ENCODE data around the gene SLC25A24.
"Not testable (repeated sequence)": the region's sequence is repeated elsewhere in the genome, so short reads cannot be mapped to it uniquely, and the experiment has no call there.

DNA sequence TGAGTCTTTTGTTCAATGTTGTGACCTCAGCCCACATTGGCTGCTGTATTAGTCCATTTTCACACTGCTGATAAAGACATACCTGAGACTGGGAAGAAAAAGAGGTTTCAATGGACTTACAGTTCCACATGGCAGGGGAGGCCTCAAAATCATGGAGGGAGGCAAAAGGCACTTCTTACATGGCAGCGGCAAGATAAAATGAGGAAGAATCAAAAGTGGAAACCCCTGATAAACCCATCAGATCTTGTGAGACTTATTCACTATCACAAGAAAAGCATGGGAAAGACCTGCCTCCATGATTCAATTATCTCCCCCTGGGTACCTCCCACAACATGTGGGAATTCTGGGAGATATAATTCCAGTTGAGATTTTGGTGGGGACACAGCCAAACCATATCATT, 68.9 kb downstream of the SLC25A24 start:
- TF ChIP-seq, protein P1, sequence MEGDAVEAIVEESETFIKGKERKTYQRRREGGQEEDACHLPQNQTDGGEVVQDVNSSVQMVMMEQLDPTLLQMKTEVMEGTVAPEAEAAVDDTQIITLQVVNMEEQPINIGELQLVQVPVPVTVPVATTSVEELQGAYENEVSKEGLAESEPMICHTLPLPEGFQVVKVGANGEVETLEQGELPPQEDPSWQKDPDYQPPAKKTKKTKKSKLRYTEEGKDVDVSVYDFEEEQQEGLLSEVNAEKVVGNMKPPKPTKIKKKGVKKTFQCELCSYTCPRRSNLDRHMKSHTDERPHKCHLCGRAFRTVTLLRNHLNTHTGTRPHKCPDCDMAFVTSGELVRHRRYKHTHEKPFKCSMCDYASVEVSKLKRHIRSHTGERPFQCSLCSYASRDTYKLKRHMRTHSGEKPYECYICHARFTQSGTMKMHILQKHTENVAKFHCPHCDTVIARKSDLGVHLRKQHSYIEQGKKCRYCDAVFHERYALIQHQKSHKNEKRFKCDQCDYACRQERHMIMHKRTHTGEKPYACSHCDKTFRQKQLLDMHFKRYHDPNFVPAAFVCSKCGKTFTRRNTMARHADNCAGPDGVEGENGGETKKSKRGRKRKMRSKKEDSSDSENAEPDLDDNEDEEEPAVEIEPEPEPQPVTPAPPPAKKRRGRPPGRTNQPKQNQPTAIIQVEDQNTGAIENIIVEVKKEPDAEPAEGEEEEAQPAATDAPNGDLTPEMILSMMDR (IDR thresholded peaks at IDR 0.05; ENCODE audit: insufficient read depth, low read depth, low read length) = not testable (repeated sequence)
- TF ChIP-seq EZH2 (IDR thresholded peaks at IDR 0.05; ENCODE audit: insufficient read depth, low read length) = not testable (repeated sequence)
